GM21619 (cell line): ENCODE results near the gene PAPSS1.
"Not testable (repeated sequence)": the region's sequence is repeated elsewhere in the genome, so short reads cannot be mapped to it uniquely, and the experiment has no call there.

ENCODE experiments used
- ATAC-seq: cut with Tn5 transposase; IDR thresholded peaks from one replicate; pipeline ENCODE4 v1.9.1; 2021; ENCODE audit not compliant: unreplicated experiment

PAPSS1 gene

DNA sequence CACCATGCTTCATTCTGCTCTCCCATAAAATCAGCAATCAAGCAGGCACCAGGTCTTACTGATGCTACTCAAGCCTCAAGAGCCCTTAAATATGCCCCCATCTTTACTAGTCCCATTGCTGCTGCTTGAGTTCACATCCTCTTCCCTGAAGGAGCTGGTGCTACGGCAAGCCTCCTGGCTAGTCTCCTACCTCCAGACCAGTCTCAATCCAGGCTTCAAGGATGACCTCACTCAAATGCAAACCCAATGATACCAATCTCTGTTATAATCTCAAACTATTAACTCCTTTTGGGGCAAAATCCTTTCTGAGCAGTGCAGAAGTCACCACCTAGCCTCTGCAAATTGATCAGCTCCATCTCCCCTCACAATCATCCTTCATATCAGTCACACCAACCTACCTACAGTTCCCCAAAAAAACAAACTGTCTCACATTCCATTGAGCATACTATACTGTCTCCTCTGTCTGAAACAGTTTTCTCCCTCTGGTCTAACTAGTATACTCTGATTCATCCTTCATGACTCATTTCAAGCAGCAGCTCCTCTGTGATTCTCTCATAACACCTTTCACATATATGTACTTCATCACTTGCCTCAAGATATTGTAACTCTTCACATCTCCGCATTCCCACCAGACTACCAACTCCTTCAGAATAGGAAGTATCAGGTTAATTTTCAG lies 30.0 kb downstream of the PAPSS1 start:
- peak; percentile 90 for ATAC-seq

GRCh38 chr4:107688421-107688820 lies 31.6 kb downstream of the PAPSS1 start:
- no peak for ATAC-seq

DNA sequence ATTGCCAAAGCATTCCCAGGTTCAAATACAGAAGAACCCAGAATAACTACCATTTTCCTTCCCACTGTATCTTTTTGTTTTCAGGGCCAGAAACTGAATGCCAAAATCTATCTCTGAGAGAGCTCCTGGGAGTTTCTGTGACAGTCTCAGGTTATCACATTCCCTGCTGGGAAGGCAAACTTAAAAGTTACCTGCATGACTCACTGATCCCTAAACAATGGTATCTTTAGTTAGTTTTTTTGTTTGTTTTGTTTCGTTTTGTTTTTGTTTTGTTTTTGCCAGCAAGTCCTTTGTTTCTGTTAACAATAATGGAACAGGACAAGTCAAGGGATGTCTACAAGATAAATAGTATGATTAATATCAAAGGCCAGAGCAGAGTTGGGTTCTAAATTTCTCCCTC lies 34.3 kb downstream of the PAPSS1 start:
- no peak for ATAC-seq

DNA sequence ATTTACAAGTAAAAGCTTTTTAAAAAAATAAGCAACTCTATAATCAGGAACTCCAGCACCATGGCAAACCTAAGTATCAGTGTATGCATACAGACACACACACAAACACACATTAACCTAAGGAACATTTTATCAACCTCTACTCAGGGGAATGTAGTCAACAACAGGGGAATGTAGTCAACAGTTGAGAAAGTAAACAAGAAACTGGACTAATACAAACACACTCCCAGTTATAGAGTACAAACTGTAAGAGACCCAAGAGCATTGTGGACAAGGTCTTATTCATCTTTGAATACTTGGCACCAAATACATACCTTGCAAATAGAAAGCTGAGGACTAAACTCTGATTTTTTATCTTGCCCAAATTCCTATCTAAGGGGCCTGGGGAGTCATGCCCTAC lies 36.2 kb downstream of the PAPSS1 start:
- no peak for ATAC-seq

- no peak for ATAC-seq
Observed at GRCh38 chr4:107682306-107682705, 37.7 kb downstream of the PAPSS1 start.

GRCh38 chr4:107669068-107669467 lies 51.0 kb downstream of the PAPSS1 start:
- no peak for ATAC-seq

DNA sequence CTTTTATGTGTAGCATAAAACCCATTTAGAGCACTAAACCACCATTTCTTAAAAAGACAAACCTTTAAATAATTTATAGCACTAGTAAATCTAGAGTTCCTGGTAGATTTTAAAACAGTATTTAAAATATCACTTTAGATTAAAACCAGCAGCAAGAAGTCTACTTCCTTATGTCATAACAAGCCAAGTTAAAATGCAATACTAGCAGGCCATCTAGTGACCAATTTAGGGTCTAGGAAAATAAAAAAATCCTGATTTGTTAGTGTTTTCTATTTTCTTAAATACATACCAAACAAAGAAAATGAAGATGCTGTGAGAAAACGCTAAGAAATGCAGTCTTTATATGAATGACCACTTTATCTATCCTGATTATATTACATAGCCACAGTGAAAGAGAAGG lies 53.9 kb downstream of the PAPSS1 start:
- ATAC-seq: no peak

DNA sequence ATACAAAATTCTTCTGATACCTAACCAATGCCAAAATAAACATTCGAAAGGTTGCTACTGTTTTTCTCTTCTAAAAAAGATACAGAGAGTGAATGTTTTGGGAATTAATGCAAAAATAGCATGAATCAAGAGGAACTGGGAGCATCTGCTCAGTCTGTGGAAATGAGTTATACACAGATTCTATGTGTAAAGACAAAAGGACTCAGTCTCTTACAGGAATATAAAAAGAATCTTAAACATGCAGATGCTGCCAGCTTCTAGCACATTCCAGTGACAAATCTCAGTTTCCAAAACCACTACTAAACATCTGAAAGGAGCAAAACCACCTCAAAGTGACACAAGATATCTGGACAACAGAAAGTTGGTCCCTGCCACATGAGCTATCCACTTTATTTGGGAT lies 55.0 kb downstream of the PAPSS1 start:
- ATAC-seq: no peak

- no peak for ATAC-seq
Observed at GRCh38 chr4:107658400-107659336, 61.4 kb downstream of the PAPSS1 start.

DNA sequence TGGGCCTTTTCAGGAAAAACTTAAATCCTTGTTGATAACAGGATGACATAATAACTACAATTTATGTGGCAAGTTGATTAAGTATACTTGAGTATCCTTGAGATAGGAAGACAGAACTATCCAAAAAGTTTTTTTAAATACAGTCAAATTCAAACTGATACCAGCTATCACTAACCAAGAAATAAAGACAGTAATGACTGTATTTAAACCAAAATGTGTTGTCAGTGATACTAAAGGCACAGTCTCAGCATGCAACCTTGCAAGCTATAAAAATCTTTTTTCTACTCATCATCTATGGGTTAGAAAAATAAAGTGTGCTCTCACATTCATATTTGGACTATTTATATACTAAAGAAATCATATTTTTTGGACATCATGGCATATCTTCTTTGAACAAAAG lies 64.7 kb downstream of the PAPSS1 start:
- ATAC-seq: no peak

DNA sequence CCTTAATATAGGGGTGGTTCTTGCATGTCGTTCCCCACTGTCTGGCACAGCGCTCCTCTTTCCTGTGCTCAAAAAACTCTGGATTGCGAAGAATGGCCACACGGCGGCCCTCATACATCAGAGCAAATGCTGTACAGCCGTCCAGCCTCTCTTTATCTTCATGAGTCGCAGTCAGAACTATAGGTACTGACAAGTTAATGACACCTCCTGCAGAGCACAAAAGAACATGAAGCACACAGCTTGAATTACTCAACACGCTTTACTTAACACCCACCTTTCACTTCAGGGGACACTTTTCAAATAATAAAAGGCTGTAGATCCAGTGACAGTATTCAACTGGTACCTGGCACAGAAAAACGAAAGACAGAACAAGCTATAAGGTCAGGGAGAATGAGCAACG lies 65.3 kb downstream of the PAPSS1 start:
- no peak for ATAC-seq

- not testable (repeated sequence) for ATAC-seq
Observed at GRCh38 chr4:107651408-107651807, 68.6 kb downstream of the PAPSS1 start.

DNA sequence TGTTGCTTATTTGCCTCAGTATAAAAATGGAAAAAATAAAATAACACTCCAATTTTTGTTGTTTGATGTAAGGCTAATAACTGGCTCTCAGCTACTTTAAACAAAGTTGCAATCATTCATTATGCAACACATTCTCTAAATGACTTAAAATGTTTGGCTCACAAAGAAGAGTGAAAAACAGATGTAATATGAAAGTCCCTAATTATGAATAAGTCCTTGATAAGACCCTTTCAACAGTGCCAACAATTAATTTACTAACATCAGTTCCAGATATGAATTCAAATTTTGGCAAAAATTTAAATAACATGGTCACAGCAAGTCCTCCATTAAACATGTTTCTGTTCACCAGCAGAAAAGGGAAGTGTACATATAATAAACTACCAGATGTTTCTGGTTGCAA lies 69.8 kb downstream of the PAPSS1 start:
- ATAC-seq: no peak

DNA sequence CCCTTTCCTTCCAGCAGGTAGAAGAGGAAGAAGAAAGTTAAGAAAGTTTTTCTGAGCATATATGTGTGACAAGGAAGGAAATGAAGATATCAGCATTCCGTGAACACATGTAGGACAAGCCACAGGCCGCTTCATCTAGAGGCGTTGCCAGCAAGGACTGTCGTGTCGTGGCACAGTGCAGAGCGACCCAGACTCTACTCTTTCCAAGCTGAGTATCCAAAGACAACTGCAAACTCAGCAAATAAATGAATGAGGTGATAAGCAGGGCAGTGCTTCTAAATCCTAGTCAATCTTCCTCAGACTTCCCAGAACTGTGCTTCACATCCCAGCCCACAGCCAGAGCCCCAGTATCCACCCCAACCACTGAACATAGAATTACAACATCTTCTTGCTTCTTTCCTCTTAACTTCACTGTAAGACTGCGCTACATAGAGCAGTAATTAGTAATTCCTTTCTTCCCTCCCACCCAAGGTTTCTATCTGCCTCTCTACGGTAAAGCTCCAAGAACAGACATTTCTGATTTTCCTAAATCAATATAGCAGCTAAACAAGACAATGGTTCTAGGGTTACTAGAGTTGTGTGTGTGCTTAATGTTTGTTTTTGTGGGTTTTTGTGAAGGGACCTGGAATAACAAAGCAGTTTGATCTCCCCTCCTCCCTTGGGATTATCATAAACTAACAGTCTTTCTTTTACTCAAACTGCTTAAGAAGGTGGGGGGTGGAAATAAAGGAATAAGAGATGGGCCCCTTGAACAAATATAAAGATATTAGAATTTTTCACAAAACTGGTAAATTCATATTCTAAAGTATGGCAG lies 71.6 kb downstream of the PAPSS1 start:
- ATAC-seq: no peak

DNA sequence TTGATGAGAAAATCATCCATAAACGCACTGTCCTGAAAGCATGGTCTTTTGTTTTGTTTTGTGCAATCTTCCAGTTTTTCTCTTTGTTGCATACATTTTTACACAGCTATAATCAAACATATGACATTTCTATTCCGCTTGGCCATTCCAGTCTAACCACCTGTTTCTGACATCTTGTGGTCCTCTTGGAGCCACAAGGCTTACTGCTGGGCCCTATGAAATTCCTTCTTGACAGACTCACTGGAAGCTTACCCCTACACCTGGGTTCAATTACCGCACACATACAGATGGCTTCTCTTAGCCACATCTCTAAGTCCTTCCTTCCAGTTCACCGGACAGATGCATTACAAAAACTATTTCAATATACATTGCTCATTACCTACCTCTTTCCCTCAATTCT lies 72.4 kb downstream of the PAPSS1 start:
- ATAC-seq: no peak

GRCh38 chr4:107645604-107646003 lies 74.4 kb downstream of the PAPSS1 start:
- no peak for ATAC-seq

DNA sequence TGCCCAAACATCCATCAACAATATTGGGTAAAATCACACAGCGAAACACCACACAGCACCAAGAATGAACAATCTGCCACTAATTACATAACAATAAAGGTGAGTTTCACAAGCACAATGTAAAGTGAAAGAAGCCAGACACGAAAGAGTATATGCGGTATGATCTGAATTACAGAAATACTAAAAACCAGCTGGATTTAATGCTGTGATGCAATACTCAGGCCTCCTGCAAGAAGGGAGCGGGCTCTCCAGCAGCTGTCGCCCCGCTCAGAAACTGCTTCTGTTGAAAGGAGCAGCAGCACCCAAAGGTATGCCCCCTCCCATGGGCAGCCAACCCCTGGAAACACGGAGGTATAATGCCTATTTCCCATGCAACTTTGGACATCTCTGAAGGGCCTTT lies 77.0 kb downstream of the PAPSS1 start:
- ATAC-seq: no peak

DNA sequence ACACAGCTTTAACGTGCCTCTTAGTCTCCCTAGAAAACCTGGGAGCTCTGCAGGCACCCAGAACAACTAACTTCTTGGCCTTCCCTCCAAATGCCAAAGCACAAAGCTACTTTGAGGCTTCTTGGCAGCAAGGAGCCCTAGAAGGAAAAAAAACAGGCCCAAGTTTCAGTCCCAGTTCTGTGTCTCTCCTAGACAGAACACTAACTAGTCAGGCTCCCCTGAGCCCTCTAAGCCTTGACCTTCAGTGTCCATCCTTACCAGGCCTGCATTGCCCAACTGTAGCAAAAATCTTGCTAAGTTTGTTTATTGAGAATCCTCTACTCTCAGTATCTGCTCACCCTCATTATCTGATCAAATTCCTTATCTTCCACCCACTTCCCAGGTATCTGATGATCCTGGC lies 79.2 kb downstream of the PAPSS1 start:
- no peak for ATAC-seq

GRCh38 chr4:107640197-107640596 lies 79.8 kb downstream of the PAPSS1 start:
- ATAC-seq: no peak

DNA sequence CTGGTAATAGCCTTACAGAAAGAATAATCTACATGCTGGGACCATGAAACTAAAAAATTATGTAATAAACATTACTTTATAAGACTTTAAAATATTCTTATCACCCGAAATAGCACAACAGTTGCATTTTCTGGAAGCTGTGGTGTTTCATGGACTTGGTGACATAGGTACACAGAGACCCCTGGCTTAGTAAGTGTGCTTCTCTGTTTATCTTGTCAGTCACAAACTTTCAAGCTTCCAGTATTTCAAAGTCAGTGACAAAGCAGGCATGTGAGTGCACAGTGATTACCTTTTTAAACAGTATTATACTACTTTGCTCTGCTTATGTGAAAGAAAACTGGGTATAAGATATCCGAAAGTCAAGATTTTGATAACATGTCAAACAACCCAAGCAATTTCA lies 84.3 kb downstream of the PAPSS1 start:
- no peak for ATAC-seq

DNA sequence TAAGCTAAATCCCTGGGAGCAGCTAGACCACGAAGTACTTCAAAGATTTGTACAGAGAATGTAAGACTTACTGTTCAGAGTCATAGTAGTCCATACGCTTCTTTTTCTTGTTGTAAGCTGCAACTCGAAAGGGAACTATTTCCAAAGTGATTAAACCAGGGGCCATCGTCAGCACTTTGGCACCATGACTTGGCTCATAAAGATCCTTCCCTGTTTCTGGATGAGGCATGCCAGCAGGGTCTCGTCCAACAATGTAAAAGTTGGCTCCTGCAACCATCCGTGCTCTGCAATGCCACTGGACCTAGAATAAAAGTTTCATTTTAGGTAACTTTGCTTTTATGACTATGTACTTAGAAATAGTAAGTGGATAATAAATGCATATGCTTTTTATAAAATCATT lies 88.5 kb downstream of the PAPSS1 start:
- no peak for ATAC-seq
